Stimulated activated CD8-positive, alpha-beta memory T cell treated with anti-CD3 and anti-CD28 coated beads, Interleukin-7, amount 100 ng/mL, for 4 hours (primary cell): ENCODE measurements around the gene STUB1.

Experiments
- DNase-seq, 2 donors: peaks; one replicate each; pipeline ENCODE4 v3.0.0-alpha.2; 2020; ENCODE audit warnings: low read depth in 2 of 2

Gene STUB1

GRCh38 chr16:724188-725040 lies 44.2 kb downstream of the STUB1 start:
- no peak for DNase-seq

GRCh38 chr16:725041-725376 lies 44.8 kb downstream of the STUB1 start:
- no peak for DNase-seq

GRCh38 chr16:725463-726187 lies 45.4 kb downstream of the STUB1 start:
- DNase-seq: no peak

GRCh38 chr16:726188-726437 lies 45.9 kb downstream of the STUB1 start:
- no peak for DNase-seq

GRCh38 chr16:726438-727290 lies 46.5 kb downstream of the STUB1 start, which contains the start of the genes CCDC78 and HAGHL:
Gene CCDC78 (minus strand): TSS chr16:726443. CDS start chr16:726367, 76 bp downstream.
Gene HAGHL (plus strand): TSS chr16:727106. CDS start chr16:727510, 404 bp downstream.
- peak; percentile 21 to 65 for DNase-seq

DNA sequence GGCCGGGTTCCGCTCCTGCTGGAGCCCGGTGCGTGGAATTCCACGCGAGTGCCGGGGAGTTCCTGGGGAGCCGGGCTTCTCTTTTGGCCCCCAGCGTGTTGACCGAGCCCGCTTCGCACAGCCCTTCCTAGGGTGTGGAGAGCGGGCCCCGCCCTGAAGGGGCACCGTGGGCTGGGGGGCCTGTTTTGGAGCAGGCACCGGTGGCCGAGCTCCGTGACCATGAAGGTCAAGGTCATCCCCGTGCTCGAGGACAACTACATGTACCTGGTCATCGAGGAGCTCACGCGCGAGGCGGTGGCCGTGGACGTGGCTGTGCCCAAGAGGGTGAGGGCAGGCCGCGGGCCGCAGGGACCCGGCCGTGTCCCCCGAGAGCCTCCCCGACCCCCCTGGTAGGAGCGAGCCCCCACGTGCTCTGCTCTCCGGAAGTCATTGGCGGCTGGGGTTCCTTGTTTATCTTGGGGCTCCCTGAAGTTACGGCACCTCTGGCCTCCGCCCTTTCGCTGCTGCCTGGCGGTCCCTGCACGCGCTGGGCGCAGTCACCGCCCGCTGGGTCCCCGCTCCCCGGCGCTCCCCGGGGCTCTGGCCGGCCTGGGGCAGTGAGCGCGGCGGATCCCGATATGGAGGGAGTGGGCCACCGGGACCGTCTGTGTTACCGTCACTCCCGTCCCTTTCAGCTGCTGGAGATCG lies 47.2 kb downstream of the STUB1 start:
- DNase-seq: no peak

DNA sequence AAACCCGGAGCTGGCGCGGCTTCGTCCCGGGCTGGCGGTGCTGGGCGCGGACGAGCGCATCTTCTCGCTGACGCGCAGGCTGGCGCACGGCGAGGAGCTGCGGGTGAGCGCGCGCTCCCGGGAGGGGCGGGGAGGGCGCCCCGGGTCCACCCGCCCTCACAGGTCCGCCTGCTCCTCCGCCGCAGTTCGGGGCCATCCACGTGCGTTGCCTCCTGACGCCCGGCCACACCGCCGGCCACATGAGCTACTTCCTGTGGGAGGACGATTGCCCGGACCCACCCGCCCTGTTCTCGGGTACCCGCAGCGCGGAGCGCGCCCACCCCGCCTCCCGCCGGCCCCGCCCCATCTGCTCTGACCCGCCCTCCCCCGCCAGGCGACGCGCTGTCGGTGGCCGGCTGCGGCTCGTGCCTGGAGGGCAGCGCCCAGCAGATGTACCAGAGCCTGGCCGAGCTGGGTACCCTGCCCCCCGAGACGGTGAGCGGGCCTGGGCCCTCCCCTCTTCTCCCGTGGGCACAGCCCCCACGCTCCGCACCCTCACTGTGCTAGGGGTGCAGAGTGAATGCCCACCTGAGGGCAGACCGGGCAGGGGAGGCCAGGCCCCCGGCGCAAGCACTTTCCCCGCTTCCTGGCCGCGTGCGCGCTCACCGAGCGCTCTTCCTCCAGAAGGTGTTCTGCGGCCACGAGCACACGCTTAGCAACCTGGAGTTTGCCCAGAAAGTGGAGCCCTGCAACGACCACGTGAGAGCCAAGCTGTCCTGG lies 48.1 kb downstream of the STUB1 start:
- peak; percentile 12 to 64 for DNase-seq

DNA sequence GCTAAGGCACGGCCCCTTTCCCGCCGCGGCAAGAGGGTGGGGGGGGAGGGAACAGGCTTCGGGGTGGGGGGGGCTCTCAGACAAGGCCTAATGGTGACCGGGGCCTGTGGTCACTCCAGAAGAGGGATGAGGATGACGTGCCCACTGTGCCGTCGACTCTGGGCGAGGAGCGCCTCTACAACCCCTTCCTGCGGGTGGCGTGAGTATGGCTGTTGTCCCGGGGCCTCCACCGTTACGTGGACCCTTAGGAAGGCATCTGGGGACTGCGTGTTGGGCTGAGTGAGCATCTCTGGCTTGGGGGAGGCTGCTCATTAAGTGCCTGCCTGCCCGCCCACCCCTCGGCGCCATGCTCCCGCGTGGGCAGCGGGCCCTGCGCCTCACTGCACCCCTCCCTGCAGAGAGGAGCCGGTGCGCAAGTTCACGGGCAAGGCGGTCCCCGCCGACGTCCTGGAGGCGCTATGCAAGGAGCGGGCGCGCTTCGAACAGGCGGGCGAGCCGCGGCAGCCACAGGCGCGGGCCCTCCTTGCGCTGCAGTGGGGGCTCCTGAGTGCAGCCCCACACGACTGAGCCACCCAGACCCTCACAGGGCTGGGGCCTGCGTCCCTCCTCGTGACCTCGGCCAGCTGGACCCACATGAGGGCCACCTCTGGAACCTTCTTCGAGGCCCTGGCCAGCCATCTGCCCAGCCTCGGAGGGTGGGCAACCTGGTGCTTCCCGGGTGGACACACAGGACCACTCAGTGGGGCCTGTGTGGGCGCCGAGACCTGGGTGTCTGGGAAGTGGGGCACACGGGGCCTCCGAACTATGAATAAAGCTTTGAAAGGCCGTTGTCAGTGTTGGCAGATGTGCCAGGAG lies 48.9 kb downstream of the STUB1 start:
- DNase-seq: no peak

- DNase-seq: no peak
Observed at GRCh38 chr16:729768-730665, 49.8 kb downstream of the STUB1 start.

- no peak for DNase-seq
Observed at GRCh38 chr16:730666-731509, 50.7 kb downstream of the STUB1 start.

GRCh38 chr16:732332-732731 lies 52.1 kb downstream of the STUB1 start:
- DNase-seq: no peak
